ENCODE data around the gene CABLES1.
A peak's percentile ranks its signal among the peaks of the same experiment; 100 is the strongest.
"Not testable (repeated sequence)": the region's sequence is repeated elsewhere in the genome, so short reads cannot be mapped to it uniquely, and the experiment has no call there.

CABLES1 gene

DNA sequence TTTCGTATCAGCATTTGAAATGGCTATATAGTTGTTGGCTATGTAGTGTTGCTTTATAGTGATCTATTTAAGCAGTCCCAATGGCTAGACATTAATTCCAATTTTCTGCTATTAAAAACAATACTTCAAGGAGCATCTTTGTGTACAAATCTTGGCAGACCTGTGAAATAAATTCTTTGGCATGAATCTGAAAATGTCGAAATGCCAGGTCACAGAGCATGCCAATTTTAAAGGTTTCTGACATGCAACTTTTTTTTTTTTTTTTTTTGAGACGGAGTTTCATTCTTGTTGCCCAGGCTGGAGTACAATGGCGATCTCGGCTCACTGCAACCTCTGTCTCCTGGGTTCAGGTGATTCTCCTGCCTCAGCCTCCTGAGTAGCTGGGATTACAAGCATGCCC, 26.8 kb upstream of the CABLES1 start:
- FAIRE-seq (no peak), DNase-seq (ENCODE audit: insufficient read length, low spot score) (no peak)

DNA sequence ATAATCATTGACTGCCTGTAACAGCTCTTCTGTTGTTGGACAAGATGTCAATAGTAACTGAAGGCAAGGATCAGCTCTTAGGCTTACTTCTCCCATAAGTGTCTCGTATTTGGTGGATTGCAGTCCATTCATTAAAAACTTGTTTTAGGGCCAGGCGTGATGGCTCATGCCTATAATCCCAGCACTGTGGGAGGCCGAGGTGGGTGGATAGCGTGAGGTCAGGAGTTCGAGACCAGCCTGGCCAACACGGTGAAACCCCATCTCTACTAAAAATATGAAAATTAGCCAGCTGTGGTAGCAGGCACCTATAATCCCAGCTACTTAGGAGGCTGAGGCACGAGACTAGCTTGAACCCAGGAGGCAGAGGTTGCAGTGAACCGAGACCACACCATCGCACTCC, 26.1 kb upstream of the CABLES1 start:
- FAIRE-seq; DNase-seq (ENCODE audit: insufficient read length, low spot score): not testable (repeated sequence)

- DNase-seq (ENCODE audit: insufficient read length, low spot score) (no peak), FAIRE-seq (no peak)
Measured at GRCh38 chr18:23113576-23113975, 21.7 kb upstream of the CABLES1 start.

DNA sequence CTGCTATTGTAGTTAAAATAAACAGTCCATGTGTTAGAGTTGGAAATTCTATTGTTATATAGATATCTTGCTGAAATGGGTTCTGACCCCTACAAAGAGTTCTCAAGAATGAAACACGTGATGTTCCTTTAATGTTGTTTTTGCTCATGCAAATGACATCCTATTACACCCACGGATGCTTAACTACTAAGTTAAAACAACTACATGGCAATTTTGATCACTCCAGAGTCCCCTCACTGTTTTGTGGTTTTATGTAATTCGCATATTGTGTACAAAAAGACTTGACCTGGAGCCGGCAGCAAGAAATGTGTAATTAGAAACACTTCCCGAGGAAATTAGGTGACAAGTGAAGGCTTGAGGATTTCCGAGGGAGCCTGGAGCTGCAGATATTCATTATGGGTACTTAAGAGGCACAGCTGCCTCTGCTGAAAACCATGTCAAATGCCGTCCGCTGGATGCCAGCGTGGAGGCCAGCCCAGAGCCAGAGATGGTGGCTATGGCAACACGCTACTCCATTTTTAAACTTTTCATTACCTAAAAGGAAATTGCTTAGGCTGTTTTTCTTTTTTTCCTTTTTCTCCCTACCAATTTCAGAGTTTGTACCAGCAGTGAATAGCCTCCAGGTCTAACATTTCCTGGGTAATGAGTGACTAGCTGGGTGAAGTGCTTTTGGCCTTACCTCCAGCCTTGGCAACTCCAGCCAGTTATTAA, 21.0 kb upstream of the CABLES1 start:
- no peak for FAIRE-seq
- DNase-seq (ENCODE audit: insufficient read length, low spot score): no peak

- DNase-seq (ENCODE audit: insufficient read length, low spot score): no peak
- no peak for FAIRE-seq
Measured at GRCh38 chr18:23114911-23115310, 20.4 kb upstream of the CABLES1 start.

- FAIRE-seq: peak; percentile 74
Measured at GRCh38 chr18:23115683-23116096, 19.6 kb upstream of the CABLES1 start.

DNA sequence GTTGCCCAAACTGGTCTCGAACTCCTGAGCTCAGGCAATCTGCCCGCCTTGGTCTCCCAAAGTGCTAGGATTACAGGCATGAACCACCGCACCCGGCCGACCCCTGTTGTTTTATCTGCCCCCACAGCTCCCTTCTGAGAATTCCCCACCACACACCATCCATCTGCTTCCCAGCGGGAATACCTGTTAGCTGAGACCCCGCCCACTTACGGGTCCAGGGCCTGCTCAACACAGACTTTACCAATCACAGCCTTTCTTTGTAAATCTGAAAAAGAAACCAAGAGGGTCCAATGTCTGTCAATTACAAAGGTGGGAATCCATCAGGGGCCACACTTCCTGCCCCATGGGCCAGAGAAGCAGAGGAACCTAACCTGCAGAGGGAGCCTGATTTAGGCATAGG, 14.2 kb upstream of the CABLES1 start:
- FAIRE-seq (no peak), DNase-seq (ENCODE audit: insufficient read length, low spot score) (no peak)

More at GRCh38 chr18:23115683-23116096, 19.6 kb upstream of the CABLES1 start:
- DNase-seq (ENCODE audit: insufficient read length, low spot score): no peak

- no peak for DNase-seq (ENCODE audit: insufficient read length, low spot score)
- FAIRE-seq: no peak
Measured at GRCh38 chr18:23122334-23123229, 12.7 kb upstream of the CABLES1 start.

DNA sequence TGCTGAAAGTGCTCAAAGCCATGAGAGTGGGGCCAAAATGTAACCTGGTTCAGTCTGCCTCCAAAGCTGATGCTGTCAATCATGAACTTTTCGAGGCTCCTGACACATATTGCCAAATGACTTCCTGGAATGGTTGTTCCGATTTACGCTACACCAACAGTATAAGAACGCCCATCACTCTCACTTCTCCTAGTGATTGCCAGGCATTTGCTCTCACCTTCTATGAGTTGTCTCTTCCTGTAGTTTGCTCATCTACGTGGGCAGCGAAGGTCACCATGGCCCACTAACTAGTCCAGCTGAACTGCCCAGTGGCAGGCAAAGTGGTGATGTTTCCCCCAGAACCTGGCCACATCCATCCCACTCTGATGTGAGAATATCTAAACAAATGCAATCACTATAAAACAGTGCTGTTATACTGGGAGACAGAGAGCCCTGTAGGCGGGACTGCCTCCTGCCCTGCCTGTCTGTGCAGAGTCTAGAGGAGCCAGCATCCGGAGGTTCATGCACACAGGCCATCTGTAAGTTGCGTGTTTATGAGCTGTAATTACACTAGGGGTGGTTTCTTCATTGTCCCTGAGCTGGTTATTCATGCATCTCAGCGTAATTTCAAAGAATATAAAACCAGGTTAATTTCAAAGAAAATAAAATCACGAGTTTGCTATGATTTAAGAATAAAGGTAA, 8.8 kb upstream of the CABLES1 start:
- no peak for DNase-seq (ENCODE audit: insufficient read length, low spot score)
- FAIRE-seq: no peak

- FAIRE-seq (no peak), DNase-seq (ENCODE audit: insufficient read length, low spot score) (no peak)
Measured at GRCh38 chr18:23127090-23127489, 8.2 kb upstream of the CABLES1 start.

GRCh38 chr18:23129355-23130002, 5.8 kb upstream of the CABLES1 start:
- DNase-seq (ENCODE audit: insufficient read length, low spot score) (no peak), FAIRE-seq (no peak)

- DNase-seq (ENCODE audit: insufficient read length, low spot score): no peak
- no peak for FAIRE-seq
Measured at GRCh38 chr18:23131693-23132319, 3.5 kb upstream of the CABLES1 start.

GRCh38 chr18:23133860-23134779, 1.2 kb upstream of the CABLES1 start:
- no peak for DNase-seq (ENCODE audit: insufficient read length, low spot score)
- no peak for FAIRE-seq

- FAIRE-seq: no peak
Measured at GRCh38 chr18:23135550-23136325, 453 bp downstream of the CABLES1 start.

GRCh38 chr18:23136326-23137096, 1.2 kb downstream of the CABLES1 start:
- DNase-seq (ENCODE audit: insufficient read length, low spot score) (no peak), FAIRE-seq (no peak)

More at GRCh38 chr18:23135550-23136325, 453 bp downstream of the CABLES1 start:
- no peak for DNase-seq (ENCODE audit: insufficient read length, low spot score)

DNA sequence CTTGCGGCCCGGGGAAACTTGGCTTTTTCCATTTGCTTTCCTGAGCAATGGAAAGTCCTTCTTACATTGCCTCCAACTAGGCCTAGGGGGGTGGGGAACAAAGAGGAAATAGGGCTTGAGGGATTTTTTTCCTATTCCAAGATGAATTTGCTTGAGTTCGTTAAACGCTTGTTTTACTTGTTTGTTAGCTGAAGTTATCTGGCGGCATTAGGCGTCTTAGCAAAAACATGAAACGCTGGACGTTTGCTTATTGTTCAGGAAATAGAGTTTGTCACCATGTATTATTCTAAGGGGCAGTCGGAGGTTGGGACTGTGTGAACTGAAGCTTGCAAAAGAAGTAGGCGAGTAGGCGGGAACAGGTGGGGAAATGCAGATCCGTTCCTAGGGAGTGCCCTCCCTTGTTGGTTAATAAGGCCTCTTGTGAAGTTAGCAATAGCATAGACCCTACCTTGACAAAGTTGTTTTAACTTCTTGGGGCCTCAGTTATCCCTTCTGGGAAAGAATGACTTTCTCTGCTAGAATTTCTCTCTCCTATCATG, 1.9 kb downstream of the CABLES1 start:
- no peak for FAIRE-seq
- DNase-seq (ENCODE audit: insufficient read length, low spot score): no peak

GRCh38 chr18:23137788-23138216, 2.5 kb downstream of the CABLES1 start:
- DNase-seq (ENCODE audit: insufficient read length, low spot score) (no peak), FAIRE-seq (no peak)
